ENCODE measurements around the gene BRD7. TPM values are rescaled to one million over a fixed set of nuclear protein-coding genes. Genes with fewer than 3 reads are reported as not detected.

BRD7 gene
- total RNA-seq, 1 experiment from 2014 or later = 122 TPM

- TF ChIP-seq, protein P1, sequence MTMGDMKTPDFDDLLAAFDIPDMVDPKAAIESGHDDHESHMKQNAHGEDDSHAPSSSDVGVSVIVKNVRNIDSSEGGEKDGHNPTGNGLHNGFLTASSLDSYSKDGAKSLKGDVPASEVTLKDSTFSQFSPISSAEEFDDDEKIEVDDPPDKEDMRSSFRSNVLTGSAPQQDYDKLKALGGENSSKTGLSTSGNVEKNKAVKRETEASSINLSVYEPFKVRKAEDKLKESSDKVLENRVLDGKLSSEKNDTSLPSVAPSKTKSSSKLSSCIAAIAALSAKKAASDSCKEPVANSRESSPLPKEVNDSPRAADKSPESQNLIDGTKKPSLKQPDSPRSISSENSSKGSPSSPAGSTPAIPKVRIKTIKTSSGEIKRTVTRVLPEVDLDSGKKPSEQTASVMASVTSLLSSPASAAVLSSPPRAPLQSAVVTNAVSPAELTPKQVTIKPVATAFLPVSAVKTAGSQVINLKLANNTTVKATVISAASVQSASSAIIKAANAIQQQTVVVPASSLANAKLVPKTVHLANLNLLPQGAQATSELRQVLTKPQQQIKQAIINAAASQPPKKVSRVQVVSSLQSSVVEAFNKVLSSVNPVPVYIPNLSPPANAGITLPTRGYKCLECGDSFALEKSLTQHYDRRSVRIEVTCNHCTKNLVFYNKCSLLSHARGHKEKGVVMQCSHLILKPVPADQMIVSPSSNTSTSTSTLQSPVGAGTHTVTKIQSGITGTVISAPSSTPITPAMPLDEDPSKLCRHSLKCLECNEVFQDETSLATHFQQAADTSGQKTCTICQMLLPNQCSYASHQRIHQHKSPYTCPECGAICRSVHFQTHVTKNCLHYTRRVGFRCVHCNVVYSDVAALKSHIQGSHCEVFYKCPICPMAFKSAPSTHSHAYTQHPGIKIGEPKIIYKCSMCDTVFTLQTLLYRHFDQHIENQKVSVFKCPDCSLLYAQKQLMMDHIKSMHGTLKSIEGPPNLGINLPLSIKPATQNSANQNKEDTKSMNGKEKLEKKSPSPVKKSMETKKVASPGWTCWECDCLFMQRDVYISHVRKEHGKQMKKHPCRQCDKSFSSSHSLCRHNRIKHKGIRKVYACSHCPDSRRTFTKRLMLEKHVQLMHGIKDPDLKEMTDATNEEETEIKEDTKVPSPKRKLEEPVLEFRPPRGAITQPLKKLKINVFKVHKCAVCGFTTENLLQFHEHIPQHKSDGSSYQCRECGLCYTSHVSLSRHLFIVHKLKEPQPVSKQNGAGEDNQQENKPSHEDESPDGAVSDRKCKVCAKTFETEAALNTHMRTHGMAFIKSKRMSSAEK (CRISPR knock-in tag; IDR thresholded peaks at IDR 0.05; ENCODE audit: borderline replicate concordance) = no peak
- TF ChIP-seq ZNF232 (CRISPR knock-in tag; IDR thresholded peaks at IDR 0.05) = no peak
- TF ChIP-seq, protein P2, sequence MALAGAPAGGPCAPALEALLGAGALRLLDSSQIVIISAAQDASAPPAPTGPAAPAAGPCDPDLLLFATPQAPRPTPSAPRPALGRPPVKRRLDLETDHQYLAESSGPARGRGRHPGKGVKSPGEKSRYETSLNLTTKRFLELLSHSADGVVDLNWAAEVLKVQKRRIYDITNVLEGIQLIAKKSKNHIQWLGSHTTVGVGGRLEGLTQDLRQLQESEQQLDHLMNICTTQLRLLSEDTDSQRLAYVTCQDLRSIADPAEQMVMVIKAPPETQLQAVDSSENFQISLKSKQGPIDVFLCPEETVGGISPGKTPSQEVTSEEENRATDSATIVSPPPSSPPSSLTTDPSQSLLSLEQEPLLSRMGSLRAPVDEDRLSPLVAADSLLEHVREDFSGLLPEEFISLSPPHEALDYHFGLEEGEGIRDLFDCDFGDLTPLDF (CRISPR knock-in tag; IDR thresholded peaks at IDR 0.05) = no peak
- no peak for TF ChIP-seq TEAD1 (CRISPR knock-in tag; IDR thresholded peaks at IDR 0.05)
- no peak for TF ChIP-seq ETV6 (CRISPR knock-in tag; IDR thresholded peaks at IDR 0.05)
- TF ChIP-seq ZNF121 (CRISPR knock-in tag; IDR thresholded peaks at IDR 0.05) = no peak
- no peak for TF ChIP-seq KAT7 (CRISPR knock-in tag; IDR thresholded peaks at IDR 0.05; ENCODE audit: borderline replicate concordance)
- TF ChIP-seq GRHL2 (CRISPR knock-in tag; IDR thresholded peaks at IDR 0.05; ENCODE audit: insufficient replicate concordance, severe bottlenecking) = no peak
- TF ChIP-seq TCF7 (CRISPR knock-in tag; IDR thresholded peaks at IDR 0.05; ENCODE audit: low read depth) = no peak
- no peak for TF ChIP-seq ZBTB43 (CRISPR knock-in tag; IDR thresholded peaks at IDR 0.05)
These were observed 9.6 kb upstream of the BRD7 start (continued) for GRCh38 chr16:50378417-50378816.

- no peak overlapping the region for H3K4me3 Mint-ChIP-seq
- no peak for ATAC-seq
- CTCF ChIA-PET = interaction anchor here (0.7 to 1.0 kb wide), 4 partner anchors 22 to 429 kb away, joined by 3 to 4 read pairs (median 3); partner anchors contain the start of gene CNEP1R1
- H3K4me1 Mint-ChIP-seq = peaks cover 11% of the 10 kb centered on the region
- no peak for DNase-seq (ENCODE audit: low spot score)
- no peaks in the 10 kb centered on the region for H3K9me3 Mint-ChIP-seq
- POLR2A ChIA-PET = no interaction called here
- no peaks in the 10 kb centered on the region for H3K36me3 Mint-ChIP-seq
- H3K27me3 Mint-ChIP-seq (ENCODE audit: low read depth) = no peaks in the 10 kb centered on the region; the same call in 1 of the 2 replicates
- no peak overlapping the region for H3K27ac Mint-ChIP-seq
- TF ChIP-seq, protein P3, sequence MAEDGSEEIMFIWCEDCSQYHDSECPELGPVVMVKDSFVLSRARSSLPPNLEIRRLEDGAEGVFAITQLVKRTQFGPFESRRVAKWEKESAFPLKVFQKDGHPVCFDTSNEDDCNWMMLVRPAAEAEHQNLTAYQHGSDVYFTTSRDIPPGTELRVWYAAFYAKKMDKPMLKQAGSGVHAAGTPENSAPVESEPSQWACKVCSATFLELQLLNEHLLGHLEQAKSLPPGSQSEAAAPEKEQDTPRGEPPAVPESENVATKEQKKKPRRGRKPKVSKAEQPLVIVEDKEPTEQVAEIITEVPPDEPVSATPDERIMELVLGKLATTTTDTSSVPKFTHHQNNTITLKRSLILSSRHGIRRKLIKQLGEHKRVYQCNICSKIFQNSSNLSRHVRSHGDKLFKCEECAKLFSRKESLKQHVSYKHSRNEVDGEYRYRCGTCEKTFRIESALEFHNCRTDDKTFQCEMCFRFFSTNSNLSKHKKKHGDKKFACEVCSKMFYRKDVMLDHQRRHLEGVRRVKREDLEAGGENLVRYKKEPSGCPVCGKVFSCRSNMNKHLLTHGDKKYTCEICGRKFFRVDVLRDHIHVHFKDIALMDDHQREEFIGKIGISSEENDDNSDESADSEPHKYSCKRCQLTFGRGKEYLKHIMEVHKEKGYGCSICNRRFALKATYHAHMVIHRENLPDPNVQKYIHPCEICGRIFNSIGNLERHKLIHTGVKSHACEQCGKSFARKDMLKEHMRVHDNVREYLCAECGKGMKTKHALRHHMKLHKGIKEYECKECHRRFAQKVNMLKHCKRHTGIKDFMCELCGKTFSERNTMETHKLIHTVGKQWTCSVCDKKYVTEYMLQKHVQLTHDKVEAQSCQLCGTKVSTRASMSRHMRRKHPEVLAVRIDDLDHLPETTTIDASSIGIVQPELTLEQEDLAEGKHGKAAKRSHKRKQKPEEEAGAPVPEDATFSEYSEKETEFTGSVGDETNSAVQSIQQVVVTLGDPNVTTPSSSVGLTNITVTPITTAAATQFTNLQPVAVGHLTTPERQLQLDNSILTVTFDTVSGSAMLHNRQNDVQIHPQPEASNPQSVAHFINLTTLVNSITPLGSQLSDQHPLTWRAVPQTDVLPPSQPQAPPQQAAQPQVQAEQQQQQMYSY (CRISPR knock-in tag; IDR thresholded peaks at IDR 0.05) = no peak
- TF ChIP-seq NFE2L1 (CRISPR knock-in tag; IDR thresholded peaks at IDR 0.05) (no peak), E2F4 (CRISPR knock-in tag; IDR thresholded peaks at IDR 0.05; ENCODE audit: borderline replicate concordance, low read depth) (no peak), CBFB (CRISPR knock-in tag; IDR thresholded peaks at IDR 0.05; ENCODE audit: low read depth) (no peak), SOX15 (CRISPR knock-in tag; IDR thresholded peaks at IDR 0.05) (no peak), FOXK1 (CRISPR knock-in tag; IDR thresholded peaks at IDR 0.05) (no peak), KAT7 (CRISPR knock-in tag; IDR thresholded peaks at IDR 0.05; ENCODE audit: borderline replicate concordance) (no peak), EMX1 (CRISPR knock-in tag; IDR thresholded peaks at IDR 0.05) (no peak), ARID4B (CRISPR knock-in tag; IDR thresholded peaks at IDR 0.05; ENCODE audit: borderline replicate concordance) (no peak)
- TF ChIP-seq, protein P4, sequence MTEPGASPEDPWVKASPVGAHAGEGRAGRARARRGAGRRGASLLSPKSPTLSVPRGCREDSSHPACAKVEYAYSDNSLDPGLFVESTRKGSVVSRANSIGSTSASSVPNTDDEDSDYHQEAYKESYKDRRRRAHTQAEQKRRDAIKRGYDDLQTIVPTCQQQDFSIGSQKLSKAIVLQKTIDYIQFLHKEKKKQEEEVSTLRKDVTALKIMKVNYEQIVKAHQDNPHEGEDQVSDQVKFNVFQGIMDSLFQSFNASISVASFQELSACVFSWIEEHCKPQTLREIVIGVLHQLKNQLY (CRISPR knock-in tag; IDR thresholded peaks at IDR 0.05) = no peak
These were observed 8.2 kb upstream of the BRD7 start for GRCh38 chr16:50377001-50377400.
